Rectal smooth muscle tissue (tissue), 1 donor: Measurements from ENCODE around the gene NEAT1.

Experiments
- H3K27ac ChIP-seq: one replicate; pipeline ENCODE4 v1.7.0; 2013; ENCODE audit warnings: low read depth, low read length, inconsistent platforms
- H3K27me3 ChIP-seq: one replicate; pipeline ENCODE4 v1.7.0; 2013; ENCODE audit warnings: low read length; ENCODE audit not compliant: control insufficient read depth, insufficient read depth
- H3K36me3 ChIP-seq: one replicate; pipeline ENCODE4 v1.7.0; 2013; ENCODE audit warnings: low read length; ENCODE audit not compliant: control insufficient read depth, insufficient read depth
- H3K4me1 ChIP-seq: one replicate; pipeline ENCODE4 v1.7.0; 2013; ENCODE audit warnings: low read length; ENCODE audit not compliant: control insufficient read depth, insufficient read depth
- H3K4me3 ChIP-seq: one replicate; pipeline ENCODE4 v1.7.0; 2013; ENCODE audit warnings: low read length
- H3K9ac ChIP-seq: one replicate; pipeline ENCODE4 v1.7.0; 2013; ENCODE audit warnings: low read length

NEAT1 gene

DNA sequence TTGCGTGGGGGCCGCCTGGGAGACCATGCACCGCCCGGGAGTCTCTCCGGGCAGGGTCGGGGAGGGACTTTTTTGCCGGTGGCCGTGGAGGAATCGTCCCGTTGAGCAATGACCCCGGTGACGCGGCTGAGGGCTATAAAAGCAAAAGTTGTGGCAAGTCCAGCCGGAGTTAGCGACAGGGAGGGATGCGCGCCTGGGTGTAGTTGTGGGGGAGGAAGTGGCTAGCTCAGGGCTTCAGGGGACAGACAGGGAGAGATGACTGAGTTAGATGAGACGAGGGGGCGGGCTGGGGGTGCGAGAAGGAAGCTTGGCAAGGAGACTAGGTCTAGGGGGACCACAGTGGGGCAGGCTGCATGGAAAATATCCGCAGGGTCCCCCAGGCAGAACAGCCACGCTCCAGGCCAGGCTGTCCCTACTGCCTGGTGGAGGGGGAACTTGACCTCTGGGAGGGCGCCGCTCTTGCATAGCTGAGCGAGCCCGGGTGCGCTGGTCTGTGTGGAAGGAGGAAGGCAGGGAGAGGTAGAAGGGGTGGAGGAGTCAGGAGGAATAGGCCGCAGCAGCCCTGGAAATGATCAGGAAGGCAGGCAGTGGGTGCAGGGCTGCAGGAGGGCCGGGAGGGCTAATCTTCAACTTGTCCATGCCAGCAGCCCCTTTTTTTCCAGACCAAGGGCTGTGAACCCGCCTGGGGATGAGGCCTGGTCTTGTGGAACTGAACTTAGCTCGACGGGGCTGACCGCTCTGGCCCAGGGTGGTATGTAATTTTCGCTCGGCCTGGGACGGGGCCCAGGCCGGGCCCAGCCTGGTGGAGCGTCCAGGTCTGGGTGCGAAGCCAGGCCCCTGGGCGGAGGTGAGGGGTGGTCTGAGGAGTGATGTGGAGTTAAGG is at the start of gene NEAT1:
NEAT1 (plus strand) TSS at position 166 of the 883 bp plus-strand sequence.
- peaks cover 38% of the 10 kb centered on the region for H3K36me3 ChIP-seq
- H3K4me1 ChIP-seq = peaks cover 44% of the 10 kb centered on the region
- no peaks in the 10 kb centered on the region for H3K27me3 ChIP-seq
- H3K27ac ChIP-seq = peak within 1 kb of the TSS; percentile 100
- peak within 1 kb of the TSS; percentile 100 for H3K9ac ChIP-seq
- H3K4me3 ChIP-seq = peak within 1 kb of the TSS; percentile 99

DNA sequence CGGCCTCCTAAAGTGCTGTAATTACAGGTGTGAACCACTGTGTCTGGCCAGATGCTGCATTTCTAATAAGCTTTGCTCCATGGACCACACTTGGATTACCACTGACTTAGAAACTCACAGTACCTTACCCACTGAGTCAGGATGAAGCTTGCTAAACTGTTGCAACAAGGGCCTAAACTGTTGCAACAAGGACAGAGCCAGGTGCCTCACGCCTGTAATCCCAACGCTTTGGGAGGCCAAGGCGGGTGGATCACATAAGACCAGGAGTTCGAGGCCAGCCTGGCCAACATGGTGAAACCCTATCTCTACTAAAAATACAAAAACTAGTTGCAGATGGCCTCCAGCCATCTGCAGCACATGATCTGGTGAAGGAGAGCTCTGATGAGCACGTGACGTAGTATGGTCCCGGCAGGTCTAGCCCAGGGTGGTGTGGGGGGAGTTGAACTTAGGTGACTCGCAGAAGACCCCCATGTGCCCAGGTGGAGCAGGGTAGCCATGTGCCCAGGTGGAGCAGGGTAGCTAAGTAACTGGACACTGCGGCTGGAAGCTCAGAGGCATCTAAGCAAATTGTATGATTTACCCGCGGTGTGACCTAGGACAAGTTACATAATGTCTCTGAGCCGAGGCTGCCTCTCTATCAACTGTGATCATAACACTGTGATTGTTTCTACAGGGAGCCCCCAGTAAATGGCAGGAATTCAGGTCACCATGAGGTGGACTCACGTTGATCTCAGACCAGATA is 48.6 kb upstream of the NEAT1 start:
- Histone ChIP-seq H3K4me1 (no peaks in the 10 kb centered on the region), H3K27me3 (no peaks in the 10 kb centered on the region), H3K4me3 (no peak overlapping the region), H3K9ac (no peak overlapping the region), H3K27ac (no peak overlapping the region), H3K36me3 (no peaks in the 10 kb centered on the region)

- Histone ChIP-seq H3K4me1 (no peaks in the 10 kb centered on the region), H3K27ac (no peak overlapping the region), H3K36me3 (no peaks in the 10 kb centered on the region), H3K4me3 (no peak overlapping the region), H3K27me3 (no peaks in the 10 kb centered on the region), H3K9ac (no peak overlapping the region)
Measured at GRCh38 chr11:65375012-65375411, 47.6 kb upstream of the NEAT1 start.

GRCh38 chr11:65376138-65376713 is 46.4 kb upstream of the NEAT1 start:
- Histone ChIP-seq H3K27ac (no peak overlapping the region), H3K27me3 (no peaks in the 10 kb centered on the region), H3K4me1 (no peaks in the 10 kb centered on the region), H3K9ac (no peak overlapping the region), H3K36me3 (no peaks in the 10 kb centered on the region), H3K4me3 (no peak overlapping the region)

DNA sequence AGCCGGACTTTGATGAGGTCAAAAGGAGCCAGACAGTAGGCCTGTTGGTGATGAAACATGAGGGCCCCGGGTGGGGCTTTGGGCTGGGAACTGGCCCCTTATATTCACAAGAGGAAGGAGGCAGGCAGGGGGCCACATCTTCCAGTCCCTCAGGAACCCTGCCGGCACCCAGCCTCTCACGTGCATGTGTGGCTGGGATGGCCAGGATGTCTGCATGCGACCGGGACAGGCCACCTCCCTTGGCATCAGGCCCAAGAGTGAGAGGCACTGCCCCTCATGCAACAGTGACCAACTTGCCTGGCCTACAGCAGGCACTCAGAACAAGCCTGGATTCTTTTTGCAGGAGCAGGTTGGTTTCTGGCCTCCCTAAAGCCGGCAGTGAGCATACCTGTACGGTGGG is 45.6 kb upstream of the NEAT1 start:
- H3K4me1 ChIP-seq = peaks cover 5% of the 10 kb centered on the region
- no peak overlapping the region for H3K4me3 ChIP-seq
- H3K36me3 ChIP-seq = no peaks in the 10 kb centered on the region
- H3K27me3 ChIP-seq = no peaks in the 10 kb centered on the region
- no peak overlapping the region for H3K27ac ChIP-seq
- no peak overlapping the region for H3K9ac ChIP-seq

DNA sequence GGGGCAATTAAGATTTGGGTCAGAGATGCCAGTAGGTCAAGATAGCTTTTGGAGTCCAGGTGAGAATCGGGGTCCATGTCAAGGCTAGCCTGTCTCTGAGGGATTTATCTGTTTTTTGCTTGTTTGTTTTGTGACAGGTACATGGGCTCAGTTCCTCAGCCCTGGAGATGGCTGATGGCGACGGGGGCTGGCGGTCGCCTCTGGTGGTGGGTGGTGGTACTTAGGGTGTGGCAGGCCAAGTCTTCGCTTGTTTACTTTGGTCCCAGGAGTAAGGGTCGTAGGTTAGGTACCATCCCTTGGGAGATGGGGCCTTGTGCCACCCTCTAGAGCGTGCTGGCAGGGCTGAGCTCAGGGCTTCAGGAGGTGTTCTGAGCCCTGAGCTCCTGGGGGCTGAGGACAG is 44.8 kb upstream of the NEAT1 start:
- no peak overlapping the region for H3K9ac ChIP-seq
- no peak overlapping the region for H3K27ac ChIP-seq

DNA sequence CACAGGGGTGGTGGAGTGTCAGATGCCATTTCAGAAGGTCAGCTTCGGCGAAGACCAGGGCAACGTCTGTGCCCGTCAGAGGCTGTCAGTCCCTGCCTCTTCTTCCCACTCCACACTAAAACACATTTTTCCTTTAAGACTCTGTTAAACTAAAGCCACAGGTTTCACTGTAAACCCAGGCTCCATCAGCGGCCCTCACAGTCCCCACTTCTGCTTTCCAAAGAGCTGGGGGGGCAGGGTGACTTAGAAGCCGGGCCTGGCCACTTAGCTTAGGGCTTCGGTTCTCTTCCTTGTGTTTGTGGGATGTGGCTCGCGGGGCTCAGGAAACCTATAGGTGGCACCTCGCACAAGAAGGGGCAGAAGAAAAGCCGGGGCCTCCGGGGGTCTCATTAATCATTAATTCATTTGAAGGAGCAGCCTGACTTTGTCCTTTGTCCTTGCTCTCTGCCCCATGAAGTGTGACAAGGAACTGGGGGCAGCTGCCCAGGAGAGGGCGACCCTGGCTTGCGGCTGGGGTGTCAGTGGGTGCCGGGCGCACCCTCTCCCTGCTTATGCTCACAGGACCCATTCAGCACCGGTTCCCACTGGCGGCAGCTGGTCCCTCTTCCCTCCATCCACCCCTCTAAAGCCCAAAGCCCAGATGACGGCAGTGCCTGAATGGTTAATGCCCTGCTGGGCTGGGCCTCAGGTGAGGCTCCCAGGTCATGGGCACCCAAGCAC is 44.2 kb upstream of the NEAT1 start:
- no peaks in the 10 kb centered on the region for H3K36me3 ChIP-seq
- H3K4me3 ChIP-seq = no peak overlapping the region
- peaks cover 16% of the 10 kb centered on the region for H3K4me1 ChIP-seq
- no peaks in the 10 kb centered on the region for H3K27me3 ChIP-seq
- H3K27ac ChIP-seq = no peak overlapping the region
- no peak overlapping the region for H3K9ac ChIP-seq

More for the DNA sequence above, 44.8 kb upstream of the NEAT1 start:
- Histone ChIP-seq H3K27me3 (no peaks in the 10 kb centered on the region), H3K4me3 (no peak overlapping the region), H3K36me3 (no peaks in the 10 kb centered on the region), H3K4me1 (peaks cover 10% of the 10 kb centered on the region)

- no peak overlapping the region for H3K9ac ChIP-seq
- no peaks in the 10 kb centered on the region for H3K27me3 ChIP-seq
- H3K4me3 ChIP-seq = no peak overlapping the region
- no peaks in the 10 kb centered on the region for H3K36me3 ChIP-seq
- peaks cover 17% of the 10 kb centered on the region for H3K4me1 ChIP-seq
- no peak overlapping the region for H3K27ac ChIP-seq
Measured at GRCh38 chr11:65378928-65379638, 43.5 kb upstream of the NEAT1 start.

GRCh38 chr11:65379698-65380459 is 42.7 kb upstream of the NEAT1 start:
- Histone ChIP-seq H3K36me3 (no peaks in the 10 kb centered on the region), H3K9ac (no peak overlapping the region), H3K4me1 (peaks cover 17% of the 10 kb centered on the region), H3K4me3 (no peak overlapping the region), H3K27ac (no peak overlapping the region), H3K27me3 (no peaks in the 10 kb centered on the region)

GRCh38 chr11:65380460-65381119 is 42.0 kb upstream of the NEAT1 start:
- Histone ChIP-seq H3K27ac (no peak overlapping the region), H3K4me3 (no peak overlapping the region), H3K9ac (no peak overlapping the region), H3K36me3 (no peaks in the 10 kb centered on the region), H3K4me1 (peaks cover 17% of the 10 kb centered on the region), H3K27me3 (no peaks in the 10 kb centered on the region)

- Histone ChIP-seq H3K9ac (peak overlapping the region; percentile 85), H3K4me1 (peaks cover 20% of the 10 kb centered on the region), H3K27ac (peak overlapping the region; percentile 99)
Measured at GRCh38 chr11:65381716-65382032, 40.9 kb upstream of the NEAT1 start.

More at GRCh38 chr11:65381716-65382032, 40.9 kb upstream of the NEAT1 start:
- Histone ChIP-seq H3K36me3 (no peaks in the 10 kb centered on the region), H3K27me3 (no peaks in the 10 kb centered on the region), H3K4me3 (peak overlapping the region; percentile 76)
